ENCODE measurements around the gene GAL. TPM values are rescaled to one million over a fixed set of nuclear protein-coding genes. Genes with fewer than 3 reads are reported as not detected.

GAL gene
- total RNA-seq, 1 experiment from 2014 or later: 65.2 TPM

DNA sequence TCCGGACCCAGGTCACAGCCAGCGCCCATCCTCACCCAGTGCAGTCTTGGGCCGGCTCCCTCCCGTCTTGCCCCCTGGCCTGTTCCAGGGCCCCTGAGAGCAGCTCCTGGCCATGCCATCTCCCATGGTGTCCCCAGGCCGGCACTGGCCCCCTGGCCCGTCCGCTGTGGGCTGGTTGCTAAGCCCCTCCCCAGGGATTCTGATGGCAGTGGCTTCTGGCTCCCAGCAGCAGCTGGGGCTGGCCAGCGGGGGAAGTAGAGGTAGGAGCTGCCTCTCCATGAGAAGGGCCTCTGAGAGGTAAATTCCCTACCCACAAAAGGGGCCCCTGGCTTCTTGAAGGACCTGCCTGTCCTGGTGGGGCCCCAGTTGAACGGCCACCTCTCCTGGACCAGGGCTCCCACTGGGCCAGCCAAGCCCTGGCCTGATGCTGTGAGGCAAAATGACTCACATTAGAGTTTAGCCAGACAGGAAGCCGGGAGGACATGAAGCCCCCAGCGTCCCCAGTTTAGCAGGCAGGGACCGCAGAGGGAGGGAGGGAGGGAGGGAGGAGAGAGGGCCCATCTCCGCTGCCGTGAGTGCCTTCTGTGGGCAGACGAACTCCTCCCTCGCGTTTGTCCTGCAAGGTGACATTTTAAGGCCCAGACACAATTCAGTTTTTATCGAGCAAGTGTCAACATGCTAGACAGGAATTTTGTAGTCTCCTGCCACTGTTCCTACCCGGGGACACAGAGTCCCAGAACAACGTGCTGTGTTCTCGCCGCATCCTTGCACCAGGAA is 32.9 kb upstream of the GAL start:
- no peak overlapping the region for H2BK15ac ChIP-seq (ENCODE audit: low read depth, low read length)
- no peak overlapping the region for H4K8ac ChIP-seq (replicated peaks; ENCODE audit: insufficient read length, low read depth, low read length)
- H3K27me3 ChIP-seq (ENCODE audit: insufficient read depth, low read length): no peaks in the 10 kb centered on the region
- H2BK12ac ChIP-seq (ENCODE audit: insufficient read length, low read depth, low read length): peak overlapping the region; percentile 59
- WGBS (ENCODE audit: extremely low coverage, insufficient read length, low lambda C conversion rate): no CpG with 5 or more reads among the region's 22 CpGs
- H2AFZ ChIP-seq (ENCODE audit: low read length): no peak overlapping the region
- no peaks in the 10 kb centered on the region for H3K79me1 ChIP-seq (ENCODE audit: insufficient read depth, low read depth, low read length, poor library complexity, severe bottlenecking)
- Mint-ChIP-seq H3K27me3 (ENCODE audit: low read depth) (peaks cover 2% of the 10 kb centered on the region; the same call in 1 of the 2 replicates), H3K36me3 (ENCODE audit: insufficient read depth in 1 of 3, low read depth in 3 of 3) (peaks cover 0 to 6% (median 6%) of the 10 kb centered on the region in 3 experiments; a peak in 3 of 7 replicates), H3K9me3 (peaks cover 11 to 18% of the 10 kb centered on the region in 2 experiments), H3K4me1 (0 out of 4 replicates have a peak, but pooled peaks cover 0 to 2% of the 10 kb centered on the region in 2 experiments), H3K27ac (no peak overlapping the region), H3K4me3 (no peak overlapping the region)
- H3K9ac ChIP-seq (ENCODE audit: extremely low read depth, insufficient read length, low read length): no peak overlapping the region
- TF ChIP-seq, protein P1, sequence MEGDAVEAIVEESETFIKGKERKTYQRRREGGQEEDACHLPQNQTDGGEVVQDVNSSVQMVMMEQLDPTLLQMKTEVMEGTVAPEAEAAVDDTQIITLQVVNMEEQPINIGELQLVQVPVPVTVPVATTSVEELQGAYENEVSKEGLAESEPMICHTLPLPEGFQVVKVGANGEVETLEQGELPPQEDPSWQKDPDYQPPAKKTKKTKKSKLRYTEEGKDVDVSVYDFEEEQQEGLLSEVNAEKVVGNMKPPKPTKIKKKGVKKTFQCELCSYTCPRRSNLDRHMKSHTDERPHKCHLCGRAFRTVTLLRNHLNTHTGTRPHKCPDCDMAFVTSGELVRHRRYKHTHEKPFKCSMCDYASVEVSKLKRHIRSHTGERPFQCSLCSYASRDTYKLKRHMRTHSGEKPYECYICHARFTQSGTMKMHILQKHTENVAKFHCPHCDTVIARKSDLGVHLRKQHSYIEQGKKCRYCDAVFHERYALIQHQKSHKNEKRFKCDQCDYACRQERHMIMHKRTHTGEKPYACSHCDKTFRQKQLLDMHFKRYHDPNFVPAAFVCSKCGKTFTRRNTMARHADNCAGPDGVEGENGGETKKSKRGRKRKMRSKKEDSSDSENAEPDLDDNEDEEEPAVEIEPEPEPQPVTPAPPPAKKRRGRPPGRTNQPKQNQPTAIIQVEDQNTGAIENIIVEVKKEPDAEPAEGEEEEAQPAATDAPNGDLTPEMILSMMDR (conservative IDR thresholded peaks at IDR 0.05): no peak
- no peak overlapping the region for H3K4ac ChIP-seq (ENCODE audit: low read depth, low read length)
- no peak overlapping the region for H2AK5ac ChIP-seq (ENCODE audit: insufficient read length, low read length)
- peaks cover 8% of the 10 kb centered on the region for H3K9me3 ChIP-seq (ENCODE audit: control insufficient read depth, low read depth, low read length)
- H2BK120ac ChIP-seq (ENCODE audit: low read depth, low read length, poor library complexity, severe bottlenecking): no peak overlapping the region
- no peak overlapping the region for H3K4me2 ChIP-seq (ENCODE audit: insufficient read depth, insufficient read length, low read length)
- H3K14ac ChIP-seq (ENCODE audit: insufficient read depth, low read length): 0 out of 2 replicates have a peak overlapping the region, but pooled peaks have one; percentile 13
- H3K18ac ChIP-seq (ENCODE audit: insufficient read length, low read depth, low read length): no peak overlapping the region
- DNase-seq: no peak
- H4K91ac ChIP-seq (ENCODE audit: insufficient read length, low read depth, low read length): no peak overlapping the region
- no peak overlapping the region for H3T11ph ChIP-seq (ENCODE audit: low read length)
- no peak overlapping the region for H3K23ac ChIP-seq (ENCODE audit: insufficient read length, low read depth, low read length)
- H2BK5ac ChIP-seq (ENCODE audit: insufficient read length, low read length): no peak overlapping the region
- no peaks in the 10 kb centered on the region for H3K79me2 ChIP-seq (ENCODE audit: insufficient read depth, low read length)
- H3K56ac ChIP-seq (ENCODE audit: insufficient read length, low read depth, low read length): no peak overlapping the region
- H4K20me1 ChIP-seq (ENCODE audit: control insufficient read depth, insufficient read depth, insufficient read length): no peaks in the 10 kb centered on the region
- H3K23me2 ChIP-seq (ENCODE audit: insufficient read length, low read depth, low read length, poor library complexity, severe bottlenecking): no peaks in the 10 kb centered on the region
- H3K27ac ChIP-seq (ENCODE audit: insufficient read length, low read depth, low read length): no peak overlapping the region
- no peaks in the 10 kb centered on the region for H3K4me1 ChIP-seq (ENCODE audit: insufficient read depth, low read length)
- no peak overlapping the region for H4K5ac ChIP-seq (ENCODE audit: insufficient read length, low read depth, low read length)
- no peak overlapping the region for H2BK20ac ChIP-seq (ENCODE audit: low read depth, low read length, poor library complexity, severe bottlenecking)
